ENCODE results near the gene INO80E. TPM values are rescaled to one million over a fixed set of nuclear protein-coding genes. Genes with fewer than 3 reads are reported as not detected.

The INO80E gene
- total RNA-seq, 1 donor from 2014 or later = 71.4 TPM

DNA sequence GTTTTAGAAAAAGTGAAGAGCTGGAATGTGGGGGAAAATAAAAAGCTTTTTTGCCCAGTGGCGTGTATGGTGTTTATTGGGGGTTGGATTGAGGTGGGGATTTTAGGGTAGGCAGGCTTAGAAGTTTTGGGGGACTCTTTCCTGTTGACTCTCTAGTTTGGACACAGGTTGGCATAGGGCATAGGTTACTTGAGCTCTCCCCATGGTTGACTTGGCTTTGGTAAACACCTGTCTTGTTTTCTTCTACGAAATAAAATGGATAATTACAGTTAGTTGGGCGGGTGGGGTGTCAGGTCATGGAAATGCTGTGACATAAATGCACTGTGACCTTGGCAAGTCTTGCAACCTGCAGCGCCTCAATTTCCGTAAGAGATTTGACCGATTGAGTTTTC lies 23.1 kb upstream of the INO80E start:
- Mint-ChIP-seq H3K27me3 (ENCODE audit: unreplicated experiment) (peaks cover 8% of the 10 kb centered on the region), H3K4me3 (ENCODE audit: unreplicated experiment) (peak overlapping the region; percentile 40), H3K4me1 (ENCODE audit: low read depth, unreplicated experiment) (peaks cover 26% of the 10 kb centered on the region), H3K9me3 (ENCODE audit: unreplicated experiment) (peaks cover 17% of the 10 kb centered on the region), H3K27ac (ENCODE audit: unreplicated experiment) (no peak overlapping the region), H3K36me3 (ENCODE audit: unreplicated experiment) (peaks cover 4% of the 10 kb centered on the region)
- no peak for TF ChIP-seq CTCF (IDR thresholded peaks at IDR 0.05; ENCODE audit: partially characterized antibody, unreplicated experiment)
- no peak for DNase-seq

- peak; percentile 99 for DNase-seq
- H3K27ac Mint-ChIP-seq (ENCODE audit: unreplicated experiment) = peak within 1 kb of the TSS; percentile 83
These were observed 22.4 kb upstream of the INO80E start, which contains the start of gene TAOK2 for GRCh38 chr16:29973384-29974246. Gene TAOK2 (plus strand): TSS chr16:29973868. CDS start chr16:29977773, 3,905 bp downstream.

DNA sequence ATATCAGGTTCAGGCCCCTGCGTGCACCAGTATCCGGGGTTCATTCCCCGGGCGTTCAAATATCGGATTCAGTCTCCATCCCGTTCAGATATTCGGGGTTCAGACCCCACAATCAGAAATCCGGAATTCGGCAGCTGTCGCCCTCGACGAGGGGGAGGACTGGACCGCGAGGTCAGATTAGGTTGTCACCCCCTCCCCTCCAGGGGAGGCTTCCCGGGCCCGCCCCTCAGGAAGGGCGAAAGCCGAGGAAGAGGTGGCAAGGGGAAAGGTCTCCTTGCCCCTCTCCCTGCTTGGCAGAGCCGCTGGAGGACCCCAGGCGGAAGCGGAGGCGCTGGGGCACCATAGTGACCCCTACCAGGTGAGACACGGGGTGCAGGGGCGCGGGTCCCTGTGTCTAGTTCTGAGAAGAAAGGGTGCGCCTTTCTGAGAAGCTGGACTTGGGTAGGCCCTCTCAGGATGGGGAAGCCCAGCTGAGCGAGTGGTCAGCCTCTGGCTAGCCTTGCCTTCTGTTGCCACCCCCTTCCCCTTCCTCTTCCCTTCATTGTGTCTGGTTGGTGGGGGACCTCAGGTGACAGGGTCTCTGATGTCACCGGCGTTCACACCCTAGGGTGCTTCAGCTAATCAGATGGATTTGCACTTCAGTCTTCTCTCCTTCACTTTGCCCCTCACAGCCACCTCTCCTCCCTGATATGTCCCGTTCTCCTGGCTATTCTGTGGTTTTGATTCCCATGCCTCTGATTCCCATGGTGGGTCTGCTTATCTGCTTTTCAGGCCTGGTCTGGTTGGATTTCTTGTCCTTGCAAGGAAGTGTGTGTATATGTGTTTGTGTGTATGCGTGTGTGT lies 21.5 kb upstream of the INO80E start:
- Mint-ChIP-seq H3K36me3 (ENCODE audit: unreplicated experiment) (peaks cover 3% of the 10 kb centered on the region), H3K4me3 (ENCODE audit: unreplicated experiment) (peak overlapping the region; percentile 94), H3K4me1 (ENCODE audit: low read depth, unreplicated experiment) (peaks cover 25% of the 10 kb centered on the region), H3K27ac (ENCODE audit: unreplicated experiment) (peak overlapping the region; percentile 83), H3K9me3 (ENCODE audit: unreplicated experiment) (peaks cover 17% of the 10 kb centered on the region), H3K27me3 (ENCODE audit: unreplicated experiment) (peaks cover 7% of the 10 kb centered on the region)
- DNase-seq = peak; percentile 27
- TF ChIP-seq CTCF (IDR thresholded peaks at IDR 0.05; ENCODE audit: partially characterized antibody, unreplicated experiment) = no peak

More at GRCh38 chr16:29973384-29974246, 22.4 kb upstream of the INO80E start, which contains the start of gene TAOK2:
- H3K4me1 Mint-ChIP-seq (ENCODE audit: low read depth, unreplicated experiment) = peaks cover 26% of the 10 kb centered on the region
- peaks cover 4% of the 10 kb centered on the region for H3K36me3 Mint-ChIP-seq (ENCODE audit: unreplicated experiment)
- H3K9me3 Mint-ChIP-seq (ENCODE audit: unreplicated experiment) = peaks cover 17% of the 10 kb centered on the region
- H3K27me3 Mint-ChIP-seq (ENCODE audit: unreplicated experiment) = peaks cover 8% of the 10 kb centered on the region
- H3K4me3 Mint-ChIP-seq (ENCODE audit: unreplicated experiment) = peak within 1 kb of the TSS; percentile 94
- TF ChIP-seq CTCF (IDR thresholded peaks at IDR 0.05; ENCODE audit: partially characterized antibody, unreplicated experiment) = no peak

GRCh38 chr16:29975134-29975538 lies 20.9 kb upstream of the INO80E start:
- peaks cover 7% of the 10 kb centered on the region for H3K27me3 Mint-ChIP-seq (ENCODE audit: unreplicated experiment)
- no peak for DNase-seq
- no peak for TF ChIP-seq CTCF (IDR thresholded peaks at IDR 0.05; ENCODE audit: partially characterized antibody, unreplicated experiment)

More at GRCh38 chr16:29975134-29975538, 20.9 kb upstream of the INO80E start:
- Mint-ChIP-seq H3K4me3 (ENCODE audit: unreplicated experiment) (peak overlapping the region; percentile 94), H3K9me3 (ENCODE audit: unreplicated experiment) (peaks cover 18% of the 10 kb centered on the region), H3K4me1 (ENCODE audit: low read depth, unreplicated experiment) (peaks cover 25% of the 10 kb centered on the region), H3K27ac (ENCODE audit: unreplicated experiment) (peak overlapping the region; percentile 83), H3K36me3 (ENCODE audit: unreplicated experiment) (no peaks in the 10 kb centered on the region)
